MCF 10A (cell line): ENCODE measurements around the gene GFI1B. TPM values are rescaled to one million over a fixed set of nuclear protein-coding genes. Genes with fewer than 3 reads are reported as not detected.
"Not testable (repeated sequence)": the region's sequence is repeated elsewhere in the genome, so short reads cannot be mapped to it uniquely, and the experiment has no call there.

Source experiments
- BruUV-seq: library from RNA; stranded (reverse); fragments of 400-500 nt; replicated peaks from 2 replicates; lab custom pipeline; 2021; lab: Mats Ljungman, UMichigan
- CTCF ChIA-PET: fragments of 300-600 bp; sonication (Branson Sonifier 250); formaldehyde crosslinking; extraction: SDS; loops from one replicate; lab custom pipeline; 2021; ENCODE audit warnings: antibody characterized with exemption, inconsistent platforms; lab: Yijun Ruan, JAX
- POLR2A ChIA-PET: fragments of 300-600, 350-650 bp; sonication (Branson Sonifier 250); formaldehyde crosslinking; extraction: SDS; loops from one replicate; lab custom pipeline; 2020; ENCODE audit warnings: antibody characterized with exemption, inconsistent platforms; lab: Yijun Ruan, JAX
- DNase-seq: peaks from one replicate; pipeline ENCODE4 v3.0.0-alpha.2; 2018; ENCODE audit not compliant: unreplicated experiment
- H3K27ac Mint-ChIP-seq: one replicate; pipeline ENCODE4 v1.8.0; 2022; ENCODE audit warnings: mild to moderate bottlenecking, low read depth, mixed read lengths; ENCODE audit not compliant: unreplicated experiment
- H3K27me3 Mint-ChIP-seq: one replicate; pipeline ENCODE4 v1.8.0; 2022; ENCODE audit warnings: mixed read lengths; ENCODE audit not compliant: insufficient read depth, unreplicated experiment
- H3K36me3 Mint-ChIP-seq: one replicate; pipeline ENCODE4 v1.8.0; 2022; ENCODE audit warnings: mild to moderate bottlenecking, moderate library complexity, mixed read lengths; ENCODE audit not compliant: insufficient read depth, unreplicated experiment
- H3K4me1 Mint-ChIP-seq: one replicate; pipeline ENCODE4 v1.8.0; 2022; ENCODE audit warnings: mixed read lengths; ENCODE audit not compliant: insufficient read depth, unreplicated experiment
- H3K4me3 Mint-ChIP-seq: one replicate; pipeline ENCODE4 v1.8.0; 2022; ENCODE audit warnings: mild to moderate bottlenecking, moderate library complexity, mixed read lengths; ENCODE audit not compliant: unreplicated experiment
- H3K9me3 Mint-ChIP-seq: one replicate; pipeline ENCODE4 v1.8.0; 2022; ENCODE audit warnings: mixed read lengths; ENCODE audit not compliant: unreplicated experiment
- intact Hi-C: fragments of 100-400 bp; cut with micrococcal nuclease; formaldehyde crosslinking; loops from 2 replicates; pipeline ENCODE4 v1.14.1; 2022
- total RNA-seq: library from RNA; stranded (reverse); gene quantifications from 2 replicates; pipeline ENCODE4 v1.2.3, GENCODE V29; 2022
- TF ChIP-seq, protein P1 (sequence below): fragments of 200-600 bp; IDR thresholded peaks from one replicate; pipeline ENCODE4 v1.8.0; 2022; ENCODE audit warnings: antibody characterized with exemption, mild to moderate bottlenecking; ENCODE audit not compliant: unreplicated experiment

The GFI1B gene
- total RNA-seq, 1 experiment from 2014 or later, result not detected

DNA sequence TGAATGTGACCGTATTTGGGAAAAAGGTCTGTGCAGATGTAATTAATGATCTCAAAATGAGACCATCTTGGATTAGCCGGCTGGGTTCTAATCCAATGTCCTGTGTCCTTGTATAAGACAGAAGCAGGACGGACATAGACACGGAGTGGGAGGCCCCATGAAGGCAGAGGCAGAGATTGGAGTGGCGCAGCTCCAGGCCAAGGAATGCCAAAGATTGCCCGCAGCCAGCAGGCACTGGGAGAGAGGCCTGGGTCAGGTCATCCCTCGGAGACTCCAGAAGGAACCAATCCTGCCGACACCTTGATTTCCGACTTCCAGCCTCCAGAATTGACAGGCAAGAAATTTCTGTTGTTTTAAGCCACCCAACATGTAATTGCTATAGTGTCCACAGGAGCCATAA is 13.0 kb upstream of the GFI1B start:
- Mint-ChIP-seq H3K9me3 (no peaks in the 10 kb centered on the region), H3K4me3 (no peak overlapping the region), H3K27ac (no peak overlapping the region), H3K4me1 (no peaks in the 10 kb centered on the region), H3K27me3 (peaks cover 43% of the 10 kb centered on the region), H3K36me3 (no peaks in the 10 kb centered on the region)
- POLR2A ChIA-PET, result no interaction called here
- intact Hi-C loops, result no loop called here
- CTCF ChIA-PET, result no interaction called here
- no peak for DNase-seq
- no TSS peak for BruUV-seq
- TF ChIP-seq, protein P1, sequence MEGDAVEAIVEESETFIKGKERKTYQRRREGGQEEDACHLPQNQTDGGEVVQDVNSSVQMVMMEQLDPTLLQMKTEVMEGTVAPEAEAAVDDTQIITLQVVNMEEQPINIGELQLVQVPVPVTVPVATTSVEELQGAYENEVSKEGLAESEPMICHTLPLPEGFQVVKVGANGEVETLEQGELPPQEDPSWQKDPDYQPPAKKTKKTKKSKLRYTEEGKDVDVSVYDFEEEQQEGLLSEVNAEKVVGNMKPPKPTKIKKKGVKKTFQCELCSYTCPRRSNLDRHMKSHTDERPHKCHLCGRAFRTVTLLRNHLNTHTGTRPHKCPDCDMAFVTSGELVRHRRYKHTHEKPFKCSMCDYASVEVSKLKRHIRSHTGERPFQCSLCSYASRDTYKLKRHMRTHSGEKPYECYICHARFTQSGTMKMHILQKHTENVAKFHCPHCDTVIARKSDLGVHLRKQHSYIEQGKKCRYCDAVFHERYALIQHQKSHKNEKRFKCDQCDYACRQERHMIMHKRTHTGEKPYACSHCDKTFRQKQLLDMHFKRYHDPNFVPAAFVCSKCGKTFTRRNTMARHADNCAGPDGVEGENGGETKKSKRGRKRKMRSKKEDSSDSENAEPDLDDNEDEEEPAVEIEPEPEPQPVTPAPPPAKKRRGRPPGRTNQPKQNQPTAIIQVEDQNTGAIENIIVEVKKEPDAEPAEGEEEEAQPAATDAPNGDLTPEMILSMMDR, result no peak

DNA sequence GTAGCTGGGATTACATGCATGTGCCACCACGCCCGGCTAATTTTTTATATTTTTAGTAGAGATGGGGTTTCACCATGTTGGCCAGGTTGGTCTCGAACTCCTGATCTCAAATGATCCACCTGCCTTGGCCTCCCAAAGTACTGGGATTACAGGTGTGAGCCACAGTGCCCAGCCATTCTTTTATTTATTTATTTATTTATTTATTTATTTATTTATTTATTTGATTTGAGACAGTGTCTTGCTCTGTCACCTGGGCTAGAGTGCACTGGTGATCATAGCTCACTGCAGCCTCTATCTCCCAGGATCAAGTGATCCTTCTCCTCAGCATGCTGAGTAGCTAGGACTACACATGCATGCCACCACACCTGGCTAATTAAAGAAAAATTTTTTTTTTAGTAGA is 10.6 kb upstream of the GFI1B start:
- H3K4me3 Mint-ChIP-seq, POLR2A ChIA-PET, H3K36me3 Mint-ChIP-seq, BruUV-seq, DNase-seq, H3K27ac Mint-ChIP-seq, intact Hi-C loops, H3K4me1 Mint-ChIP-seq, H3K9me3 Mint-ChIP-seq, CTCF ChIA-PET: not testable (repeated sequence)
- H3K27me3 Mint-ChIP-seq, result peaks cover 54% of the 10 kb centered on the region

DNA sequence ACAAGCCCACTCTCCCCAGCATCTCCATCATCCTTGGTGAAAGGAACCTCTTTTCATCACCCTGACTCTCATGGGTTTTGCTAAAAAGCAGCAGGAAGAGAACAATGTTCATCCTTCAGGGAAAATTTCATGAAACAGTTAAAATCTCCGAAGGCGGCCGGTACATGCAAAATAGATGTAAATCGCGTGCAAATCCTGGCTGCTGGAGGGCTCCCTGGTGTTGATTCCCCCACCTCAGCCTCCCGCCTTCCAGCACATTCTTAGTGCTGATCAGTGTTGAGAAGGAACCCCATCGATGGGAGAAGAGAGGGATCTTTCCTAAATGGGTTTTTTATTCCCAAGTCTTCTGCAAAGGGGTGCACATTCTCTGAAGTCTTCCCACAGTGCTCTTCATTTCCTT is 8.7 kb upstream of the GFI1B start:
- H3K27ac Mint-ChIP-seq, result no peak overlapping the region
- H3K4me3 Mint-ChIP-seq, result no peak overlapping the region
- no TSS peak for BruUV-seq
- no peaks in the 10 kb centered on the region for H3K36me3 Mint-ChIP-seq
- H3K4me1 Mint-ChIP-seq, result peaks cover 5% of the 10 kb centered on the region
- CTCF ChIA-PET, result interaction anchor here (0.6 to 0.9 kb wide), 3 partner anchors 9 to 67 kb away, joined by 3 to 4 read pairs (median 4); partner anchors contain the start of gene GFI1B
- TF ChIP-seq, protein P1, result no peak
- peaks cover 68% of the 10 kb centered on the region for H3K27me3 Mint-ChIP-seq
- POLR2A ChIA-PET, result interaction anchor here (0.6 to 0.7 kb wide), 2 partner anchors 195 to 317 kb away, joined by 3 read pairs; no protein-coding TSS in a partner anchor
- no peak for DNase-seq
- intact Hi-C loops, result loop anchor here (5.0 kb wide), 2 partner anchors 167 to 557 kb away; partner anchors contain the start of gene CFAP77
- no peaks in the 10 kb centered on the region for H3K9me3 Mint-ChIP-seq

DNA sequence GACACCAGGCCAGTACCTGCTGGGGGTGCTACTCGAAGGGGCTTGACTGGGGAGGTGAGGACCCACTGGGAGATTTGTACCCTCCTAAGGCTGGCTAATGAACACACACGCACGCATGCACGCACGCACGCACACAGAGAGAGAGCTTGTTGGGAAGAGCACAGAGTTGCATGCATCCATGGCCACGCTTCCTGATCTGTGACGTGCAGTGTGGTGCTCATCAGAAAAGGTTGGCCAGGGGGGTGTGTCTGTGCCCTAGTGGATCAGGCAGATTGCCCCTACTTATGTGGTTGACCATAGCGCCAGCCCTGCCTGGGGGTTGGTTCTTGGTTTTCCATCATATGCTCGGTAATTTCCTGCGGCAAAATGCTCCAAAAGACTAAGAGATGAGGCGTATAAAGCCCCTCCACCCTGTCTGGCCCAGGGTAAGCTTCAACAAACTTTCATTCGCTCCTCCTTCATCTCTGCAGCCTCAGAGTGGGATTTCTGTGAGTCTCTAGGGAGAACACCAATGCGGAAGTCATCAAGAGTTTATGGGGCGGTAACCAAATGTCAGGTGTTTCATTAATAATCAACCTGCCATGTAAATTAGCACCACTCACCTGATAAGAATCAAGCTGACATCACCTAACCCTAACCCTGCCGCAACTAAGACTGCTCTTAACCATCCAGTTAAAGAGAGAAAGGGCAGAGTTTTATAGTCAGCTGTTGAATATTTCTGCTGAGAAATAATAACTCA is 8.0 kb upstream of the GFI1B start:
- H3K4me1 Mint-ChIP-seq, result peaks cover 5% of the 10 kb centered on the region
- TF ChIP-seq, protein P1, result no peak
- BruUV-seq, result no TSS peak
- ChIA-PET POLR2A (interaction anchor here (0.6 to 0.7 kb wide), 2 partner anchors 196 to 318 kb away, joined by 3 read pairs; no protein-coding TSS in a partner anchor), CTCF (interaction anchor here (0.8 to 1.8 kb wide), 4 partner anchors 9 to 29 kb away, joined by 4 to 6 read pairs (median 4); partner anchors contain the start of gene GFI1B)
- H3K4me3 Mint-ChIP-seq, result no peak overlapping the region
- H3K36me3 Mint-ChIP-seq, result no peaks in the 10 kb centered on the region
- intact Hi-C loops, result loop anchor here (5.0 kb wide), 2 partner anchors 168 to 558 kb away; partner anchors contain the start of gene CFAP77
- no peak for DNase-seq
- H3K9me3 Mint-ChIP-seq, result no peaks in the 10 kb centered on the region
- H3K27me3 Mint-ChIP-seq, result peaks cover 68% of the 10 kb centered on the region
- H3K27ac Mint-ChIP-seq, result no peak overlapping the region
